HAP-1 (cell line): ENCODE results near the gene LGALS7.
"Not testable (repeated sequence)": the region's sequence is repeated elsewhere in the genome, so short reads cannot be mapped to it uniquely, and the experiment has no call there.

Source experiments
- DNase-seq, 2 experiments: peaks; one replicate each; pipeline ENCODE4 v3.0.0-alpha.2; 2016 to 2020; ENCODE audit warnings: low spot score in 2 of 2
- H3K27me3 ChIP-seq: fragments of 250-450 bp; sonication (Bioruptor Pico); 2 replicates; pipeline ENCODE4 v1.5.1; 2020; ENCODE audit warnings: low read depth, mild to moderate bottlenecking, moderate library complexity
- H3K36me3 ChIP-seq: fragments of 250-450 bp; sonication (Bioruptor Pico); replicated peaks from 2 replicates; pipeline ENCODE4 v1.5.1; 2020; ENCODE audit warnings: mild to moderate bottlenecking
- H3K4me1 ChIP-seq: fragments of 250-450 bp; sonication (Bioruptor Pico); 2 replicates; pipeline ENCODE4 v1.5.1; 2020; ENCODE audit warnings: mild to moderate bottlenecking
- H3K4me3 ChIP-seq: fragments of 250-450 bp; sonication (Bioruptor Pico); 2 replicates; pipeline ENCODE4 v1.5.1; 2020; ENCODE audit warnings: mild to moderate bottlenecking, moderate library complexity
- H3K9me3 ChIP-seq: fragments of 250-450 bp; sonication (Bioruptor Pico); 2 replicates; pipeline ENCODE4 v1.5.1; 2020; ENCODE audit warnings: mild to moderate bottlenecking, moderate library complexity
- in situ Hi-C: fragments of 300-500 bp; cut with MboI; formaldehyde crosslinking; loops from 3 replicates; pipeline ENCODE4 v1.14.3; 2020; ENCODE audit warnings: low sequenced_read_pairs, inconsistent platforms, mixed read lengths

The LGALS7 gene

DNA sequence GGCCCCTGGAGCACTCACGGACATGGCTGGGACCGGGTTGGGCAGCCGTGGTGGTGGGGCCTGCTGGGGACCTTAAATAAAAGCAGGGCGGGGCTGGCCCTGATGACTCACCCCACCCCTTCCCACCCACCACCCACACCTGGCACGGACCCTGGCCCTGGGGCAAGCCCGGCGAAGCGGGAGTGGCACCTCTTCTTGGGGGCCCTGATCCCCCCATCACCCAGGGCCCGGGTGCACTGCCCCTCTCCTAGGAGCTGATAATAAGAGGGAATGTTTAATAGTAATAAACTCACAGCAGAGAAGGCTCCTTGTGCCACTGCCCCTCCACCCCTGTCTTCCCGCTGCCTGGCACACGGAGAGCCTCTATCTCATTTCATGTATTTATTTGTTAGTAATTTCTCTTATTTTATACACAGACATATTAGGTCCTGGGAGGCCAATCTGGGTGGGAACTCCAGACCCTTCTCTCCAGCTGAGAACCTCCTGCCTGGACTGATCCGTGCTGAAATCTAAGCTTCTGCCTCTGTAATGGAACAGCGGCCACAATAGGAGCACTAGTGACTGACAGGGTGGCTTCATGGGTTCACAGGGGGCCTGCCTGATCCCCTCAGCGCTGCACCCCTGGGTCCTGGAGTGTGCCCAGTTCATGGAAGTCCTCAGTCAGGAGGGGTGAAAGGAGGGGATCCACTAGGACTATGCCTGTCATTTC lies at the start of gene LGALS7:
LGALS7 (minus strand) TSS at position 49 of the 709 bp plus-strand sequence; CDS start at position 24, 25 bp downstream.
- Histone ChIP-seq H3K4me1 (no peaks in the 10 kb centered on the region), H3K36me3 (no peaks in the 10 kb centered on the region), H3K27me3 (no peaks in the 10 kb centered on the region), H3K9me3 (no peaks in the 10 kb centered on the region), H3K4me3 (no peak within 1 kb of the TSS)
- in situ Hi-C loops, result no loop called here
- DNase-seq, result no peak

DNA sequence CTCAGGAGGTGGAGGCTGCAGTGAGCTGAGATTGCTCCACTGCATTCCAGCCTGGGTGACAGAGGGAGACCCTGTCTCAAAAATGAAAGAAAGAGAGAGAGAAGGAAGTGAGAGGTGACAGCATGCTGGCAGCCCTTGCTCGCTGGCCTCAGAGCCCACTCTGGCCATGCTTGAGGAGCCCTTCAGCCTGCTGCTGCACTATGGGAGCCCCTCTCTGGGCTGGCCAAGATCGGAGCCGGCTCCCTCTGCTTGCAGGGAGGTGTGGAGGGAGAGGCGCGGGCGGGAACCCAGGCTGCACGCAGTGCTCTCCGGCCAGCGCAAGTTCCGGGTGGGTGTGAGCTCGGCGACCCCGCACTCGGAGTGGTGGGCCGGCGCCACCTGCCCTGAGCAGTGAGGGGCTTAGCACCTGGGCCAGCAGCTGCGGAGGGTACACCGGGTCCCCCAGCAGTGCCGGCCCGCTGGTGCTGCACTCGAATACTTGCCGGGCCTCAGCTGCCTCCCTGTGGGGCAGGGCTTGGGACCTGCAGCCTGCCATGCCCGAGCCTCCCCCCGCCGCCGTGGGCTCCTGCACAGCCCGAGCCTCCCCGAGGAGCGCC lies 48.0 kb upstream of the LGALS7 start:
- H3K36me3 ChIP-seq, result not testable (repeated sequence)

DNA sequence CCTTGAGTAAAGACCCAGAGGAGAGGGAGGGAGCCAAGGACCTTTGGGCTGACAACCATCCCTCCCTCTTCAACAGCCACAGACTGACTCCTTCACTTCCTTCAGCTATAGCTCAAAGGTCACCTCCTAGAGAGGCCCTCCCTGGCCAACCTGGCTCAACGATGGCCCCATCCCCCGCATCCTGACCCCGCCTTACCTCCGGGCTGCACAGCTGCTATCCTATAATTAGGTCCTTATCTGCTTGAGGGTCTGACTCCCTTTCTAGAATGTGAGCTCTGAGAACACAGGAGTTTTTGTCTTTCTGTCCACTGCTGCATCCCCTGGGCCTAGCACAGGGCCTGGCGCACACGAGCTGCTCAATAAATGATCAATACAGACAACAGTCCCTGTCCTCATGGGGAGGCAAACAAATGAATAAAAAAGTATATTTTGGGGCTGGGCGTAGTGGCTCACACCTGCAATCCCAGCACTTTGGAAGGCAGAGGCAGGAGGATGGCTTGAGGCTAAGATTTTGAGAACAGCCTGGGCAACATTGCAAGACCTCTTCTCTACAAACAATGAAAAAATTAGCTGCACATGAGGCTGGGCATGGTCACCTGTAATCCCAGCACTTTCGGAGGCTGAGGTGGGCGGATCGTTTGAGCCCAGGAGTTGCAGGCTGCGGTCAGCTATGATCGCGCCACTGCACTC lies 46.1 kb upstream of the LGALS7 start:
- Histone ChIP-seq H3K27me3 (no peaks in the 10 kb centered on the region), H3K4me3 (no peak overlapping the region), H3K4me1 (no peaks in the 10 kb centered on the region), H3K36me3 (peaks cover 15% of the 10 kb centered on the region), H3K9me3 (no peaks in the 10 kb centered on the region)
- DNase-seq, result no peak
- in situ Hi-C loops, result no loop called here

More for the DNA sequence above, 48.0 kb upstream of the LGALS7 start:
- H3K9me3 ChIP-seq, in situ Hi-C loops, H3K27me3 ChIP-seq, H3K4me3 ChIP-seq, DNase-seq, H3K4me1 ChIP-seq: not testable (repeated sequence)

DNA sequence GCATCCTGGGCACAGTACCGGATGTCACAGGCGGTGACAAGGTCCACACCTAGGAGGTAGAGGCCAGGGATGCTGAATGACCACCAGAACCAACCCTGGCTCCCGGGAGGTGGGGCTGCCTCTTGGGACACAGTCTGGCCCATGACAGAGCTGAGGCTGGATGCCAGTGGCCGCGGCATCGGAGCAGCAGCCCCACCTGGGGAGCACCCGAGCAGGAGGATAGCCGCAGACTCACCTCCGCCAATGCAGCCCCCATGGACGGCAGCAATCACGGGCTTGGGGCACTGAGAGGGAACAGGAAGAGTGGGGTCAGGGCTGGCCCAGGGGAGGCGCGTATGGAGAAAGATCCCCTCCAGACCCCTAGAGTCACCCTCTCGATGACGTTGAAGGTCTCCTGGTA lies 43.8 kb upstream of the LGALS7 start:
- in situ Hi-C loops, result no loop called here
- no peak for DNase-seq
- Histone ChIP-seq H3K27me3 (no peaks in the 10 kb centered on the region), H3K9me3 (no peaks in the 10 kb centered on the region), H3K4me3 (no peak overlapping the region), H3K36me3 (peaks cover 7% of the 10 kb centered on the region), H3K4me1 (no peaks in the 10 kb centered on the region)

DNA sequence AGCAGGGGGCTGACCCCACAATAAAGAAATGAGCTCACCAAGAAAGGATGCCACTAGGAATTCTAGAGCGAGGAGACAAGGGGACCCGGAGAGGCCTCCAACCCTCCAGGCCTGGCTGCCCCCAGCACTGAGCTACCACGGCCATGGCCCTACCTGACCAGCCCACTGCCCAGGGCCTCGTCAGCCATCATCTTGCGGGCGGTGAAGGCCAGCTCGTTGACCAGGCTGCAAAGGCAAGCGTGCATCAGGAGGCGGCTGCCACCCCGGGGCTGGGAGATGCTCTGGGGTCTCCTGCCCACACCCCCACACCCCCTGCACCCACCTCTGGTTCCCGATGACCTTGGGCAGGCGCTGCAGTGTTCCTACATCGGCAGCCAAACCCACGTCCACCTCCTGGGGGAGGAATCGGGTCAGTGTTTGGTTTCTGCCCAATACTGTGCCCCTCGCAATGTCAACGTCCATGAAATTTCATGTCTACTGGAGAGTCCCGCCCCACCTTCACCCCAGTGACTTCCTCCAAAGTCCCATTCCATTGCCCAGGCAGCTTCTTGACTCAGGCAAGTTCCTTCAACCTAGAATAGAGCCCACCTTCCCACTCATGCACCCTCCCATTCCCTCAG lies 42.9 kb upstream of the LGALS7 start:
- DNase-seq, result no peak
- Histone ChIP-seq H3K4me3 (no peak overlapping the region), H3K27me3 (no peaks in the 10 kb centered on the region), H3K9me3 (no peaks in the 10 kb centered on the region), H3K36me3 (peaks cover 7% of the 10 kb centered on the region), H3K4me1 (no peaks in the 10 kb centered on the region)
- in situ Hi-C loops, result no loop called here

DNA sequence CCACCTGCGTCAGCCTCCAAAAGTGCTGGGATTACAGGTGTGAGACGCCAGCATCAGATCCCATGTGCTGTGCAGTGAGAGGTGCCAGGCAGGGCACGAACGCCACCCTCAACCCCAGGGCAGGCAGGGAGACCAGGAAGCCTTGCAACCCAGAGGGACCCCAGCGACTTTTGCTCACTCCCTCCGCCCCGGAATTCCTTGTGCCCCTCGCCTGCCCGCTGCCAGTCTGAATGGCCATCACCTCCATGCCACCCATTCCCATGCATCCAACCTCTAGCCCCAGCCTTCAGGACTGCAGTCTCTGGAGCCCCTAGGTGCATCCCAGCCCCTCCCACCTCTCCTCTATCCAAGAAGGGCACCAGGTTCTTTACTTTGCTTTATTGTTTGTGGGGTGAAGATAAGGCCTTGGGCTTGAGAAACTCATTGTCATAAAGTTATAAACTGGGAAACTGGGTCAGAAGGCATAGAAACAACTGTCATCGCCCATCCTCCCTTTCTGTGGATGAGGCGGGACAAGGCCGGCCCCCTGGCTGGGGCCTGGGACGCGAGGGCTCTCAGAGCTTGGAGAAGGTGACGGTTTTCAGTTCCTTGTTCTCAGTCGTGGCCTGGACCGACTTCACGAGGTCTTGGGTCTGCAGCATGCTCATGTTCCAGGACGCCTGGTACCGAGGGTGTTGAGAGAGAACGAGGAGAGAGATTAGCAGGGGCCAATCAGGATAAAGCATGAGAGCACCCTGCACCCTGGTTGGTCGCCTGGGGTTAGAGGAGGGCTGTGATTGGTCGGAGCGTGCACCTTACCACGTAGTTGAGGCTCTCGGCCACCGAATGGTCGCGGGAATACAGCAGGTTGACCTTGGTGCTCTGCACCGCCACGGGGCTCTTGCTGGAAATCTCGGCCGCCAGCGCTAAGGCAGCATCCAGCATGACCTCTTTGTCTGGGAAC lies 42.0 kb upstream of the LGALS7 start:
- H3K4me3 ChIP-seq, result no peak overlapping the region
- no peaks in the 10 kb centered on the region for H3K9me3 ChIP-seq
- H3K4me1 ChIP-seq, result no peaks in the 10 kb centered on the region
- in situ Hi-C loops, result no loop called here
- peaks cover 7% of the 10 kb centered on the region for H3K36me3 ChIP-seq
- DNase-seq, result no peak
- no peaks in the 10 kb centered on the region for H3K27me3 ChIP-seq

DNA sequence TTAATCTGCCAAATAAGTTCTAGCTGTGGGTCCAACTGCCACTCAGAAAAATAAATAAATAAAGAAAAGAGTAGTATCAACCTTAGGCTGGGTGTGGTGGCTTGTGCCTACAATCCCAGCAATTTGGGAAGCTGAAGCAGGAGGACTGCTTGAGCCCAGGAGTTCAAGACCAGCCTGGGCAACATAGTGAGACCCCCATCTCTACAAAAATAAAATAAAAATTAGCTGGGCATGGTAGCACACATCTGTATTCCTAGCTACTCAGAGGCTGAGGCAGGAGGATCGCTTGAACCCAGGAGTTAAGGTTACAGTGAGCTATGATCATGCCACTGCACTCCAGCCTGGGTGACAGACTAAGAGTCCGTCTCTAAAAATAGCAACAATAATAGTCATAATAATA lies 40.6 kb upstream of the LGALS7 start:
- in situ Hi-C loops, DNase-seq, H3K4me1 ChIP-seq, H3K36me3 ChIP-seq, H3K9me3 ChIP-seq, H3K27me3 ChIP-seq, H3K4me3 ChIP-seq: not testable (repeated sequence)

DNA sequence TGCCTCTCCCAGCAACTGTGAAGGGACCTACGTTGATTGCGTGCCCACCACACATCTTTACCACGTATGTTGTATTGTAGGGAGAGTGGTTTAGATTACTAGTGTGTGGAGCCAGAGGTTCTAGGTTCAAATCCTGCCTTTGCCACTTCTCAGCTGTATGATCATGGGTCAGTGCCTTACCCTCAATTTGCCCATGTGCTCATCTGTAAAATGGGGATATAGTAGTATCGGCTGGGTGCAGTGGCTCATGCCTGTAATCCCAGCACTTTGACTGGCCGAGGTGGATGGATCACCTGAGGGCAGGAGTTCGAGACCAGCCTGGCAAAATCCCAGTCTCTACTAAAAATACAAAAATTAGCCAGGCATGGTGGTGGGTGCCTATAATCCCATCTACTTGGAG lies 40.0 kb upstream of the LGALS7 start:
- H3K4me3 ChIP-seq, result no peak overlapping the region
- no peaks in the 10 kb centered on the region for H3K9me3 ChIP-seq
- in situ Hi-C loops, result no loop called here
- DNase-seq, result no peak
- H3K4me1 ChIP-seq, result no peaks in the 10 kb centered on the region
- peaks cover 7% of the 10 kb centered on the region for H3K36me3 ChIP-seq
- H3K27me3 ChIP-seq, result no peaks in the 10 kb centered on the region

DNA sequence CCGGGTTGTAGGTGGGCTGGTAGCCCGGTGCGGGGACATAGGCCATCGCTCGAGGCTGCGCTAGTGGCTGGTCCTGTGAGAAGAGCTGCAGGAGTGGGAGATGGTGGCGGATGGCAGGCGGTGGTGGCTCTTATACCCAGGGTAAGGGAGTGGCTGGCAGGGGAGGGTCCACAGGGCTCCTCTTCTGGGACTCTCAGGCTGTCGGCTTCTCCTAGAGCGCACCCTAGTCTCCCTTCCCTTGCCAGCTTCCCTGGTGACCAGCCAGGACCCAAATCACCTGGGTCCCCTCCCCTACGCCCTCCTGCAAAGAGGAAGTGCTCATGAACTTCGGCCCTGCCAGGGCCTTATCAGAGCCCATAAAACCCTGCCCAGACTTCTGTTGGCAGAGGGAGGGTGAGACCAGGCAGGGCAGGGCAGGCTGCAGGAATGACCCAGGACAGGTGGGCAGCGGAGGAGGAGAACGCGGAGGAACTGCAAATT lies 39.6 kb upstream of the LGALS7 start, which contains the start of gene LGALS4:
LGALS4 (minus strand) TSS at position 105 of the 480 bp plus-strand sequence; CDS start at position 46, 59 bp downstream.
- Histone ChIP-seq H3K4me3 (no peak within 1 kb of the TSS), H3K36me3 (peaks cover 7% of the 10 kb centered on the region), H3K4me1 (0 out of 2 replicates have a peak, but pooled peaks cover 3% of the 10 kb centered on the region), H3K9me3 (no peaks in the 10 kb centered on the region), H3K27me3 (no peaks in the 10 kb centered on the region)
- in situ Hi-C loops, result no loop called here
- no peak for DNase-seq

DNA sequence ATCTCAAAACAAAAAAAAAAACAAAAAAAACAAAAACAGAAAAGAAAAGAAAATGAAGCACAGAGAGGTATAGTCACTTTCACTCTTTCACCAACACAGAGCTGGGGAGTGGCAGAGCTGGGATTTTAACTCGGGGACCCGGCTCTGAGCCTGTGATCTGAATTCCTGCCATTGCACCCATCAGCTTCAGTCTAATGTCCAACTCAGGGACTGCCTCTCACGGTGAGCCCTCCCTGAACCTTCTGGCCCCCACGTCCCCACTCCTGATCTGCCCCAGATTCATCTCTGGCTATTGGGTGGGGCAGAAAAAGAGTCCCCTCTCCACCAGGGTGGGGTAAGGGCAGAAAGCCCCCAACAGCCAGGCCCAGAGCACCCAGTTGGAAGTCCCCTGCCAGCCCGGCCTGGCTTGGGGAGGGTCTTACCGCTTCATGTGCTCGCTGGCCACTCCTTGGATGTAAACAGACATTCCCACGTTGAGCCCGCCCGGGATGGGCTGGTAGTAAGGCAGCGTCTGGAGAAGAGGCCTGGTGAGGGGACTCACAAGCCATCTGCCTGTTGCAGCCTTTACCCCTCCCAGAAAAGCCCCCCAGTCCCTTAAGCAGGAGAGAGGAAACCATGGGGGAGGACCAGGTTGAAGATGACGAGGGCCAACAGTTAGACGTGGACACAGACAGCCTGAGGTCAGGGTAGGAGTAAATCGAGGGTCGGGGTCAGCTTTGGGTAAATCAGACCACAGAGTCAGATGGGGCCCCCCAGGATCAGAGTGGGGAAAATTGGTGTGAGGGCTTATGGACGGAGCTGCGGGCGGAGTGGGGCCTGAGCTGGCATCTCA lies 38.9 kb upstream of the LGALS7 start:
- Histone ChIP-seq H3K36me3 (peaks cover 7% of the 10 kb centered on the region), H3K4me3 (no peak overlapping the region), H3K9me3 (no peaks in the 10 kb centered on the region), H3K4me1 (0 out of 2 replicates have a peak, but pooled peaks cover 3% of the 10 kb centered on the region), H3K27me3 (no peaks in the 10 kb centered on the region)
- no peak for DNase-seq
- in situ Hi-C loops, result no loop called here

DNA sequence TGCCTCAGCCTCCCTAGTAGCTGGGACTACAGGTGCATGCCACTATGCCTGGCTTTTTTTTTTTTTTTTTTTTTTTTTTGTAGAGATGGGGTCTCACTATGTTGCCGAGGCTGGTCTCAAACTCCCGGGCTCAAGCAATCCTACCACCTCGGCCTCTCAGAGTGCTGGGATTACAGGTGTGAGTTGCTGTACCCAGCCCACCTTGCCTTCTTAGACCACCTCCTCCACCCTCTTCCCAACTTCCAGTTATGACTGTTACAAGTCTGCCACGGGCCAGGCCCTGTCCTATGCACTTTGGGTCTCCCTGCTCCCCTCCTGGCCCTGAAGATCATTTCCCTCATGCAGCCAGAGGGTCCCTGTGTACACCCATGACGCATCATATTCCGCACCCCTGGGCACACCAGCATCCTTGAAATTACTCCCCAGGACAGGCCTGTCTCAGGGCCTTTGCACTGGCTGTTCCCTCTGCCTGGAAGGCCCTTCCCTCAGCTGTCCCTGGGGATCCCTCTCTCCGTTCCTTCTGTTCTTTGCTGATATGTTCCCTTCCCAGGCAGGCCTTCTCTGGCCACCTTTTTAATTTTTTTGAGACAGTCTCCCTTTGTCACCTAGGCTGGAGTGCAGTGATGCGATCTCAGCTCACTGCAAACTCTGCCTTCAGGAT lies 36.4 kb upstream of the LGALS7 start:
- Histone ChIP-seq H3K4me1 (0 out of 2 replicates have a peak, but pooled peaks cover 3% of the 10 kb centered on the region), H3K27me3 (no peaks in the 10 kb centered on the region), H3K36me3 (no peaks in the 10 kb centered on the region), H3K4me3 (no peak overlapping the region), H3K9me3 (no peaks in the 10 kb centered on the region)
- in situ Hi-C loops, result no loop called here
- no peak for DNase-seq

DNA sequence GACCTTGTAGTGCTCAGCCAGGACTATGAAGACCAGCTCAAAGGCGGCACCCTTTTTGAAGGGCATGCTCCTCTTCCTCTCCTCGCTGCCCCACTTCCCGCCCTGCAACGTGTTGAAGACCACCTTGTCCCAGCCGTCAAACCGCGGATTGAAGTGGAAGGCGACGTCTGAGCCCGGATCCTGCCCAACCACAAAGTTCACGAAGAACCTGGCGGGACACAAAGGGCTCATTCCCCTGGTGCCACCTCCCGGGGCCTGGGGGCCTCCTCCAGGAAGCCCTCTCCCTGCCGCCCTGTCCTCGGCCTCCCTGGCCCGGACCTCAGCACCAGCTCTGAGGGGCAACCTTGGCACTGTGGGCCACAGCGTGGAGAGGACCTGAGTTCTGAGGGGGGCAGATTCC lies 35.4 kb upstream of the LGALS7 start:
- Histone ChIP-seq H3K27me3 (no peaks in the 10 kb centered on the region), H3K4me3 (no peak overlapping the region), H3K9me3 (no peaks in the 10 kb centered on the region), H3K36me3 (no peaks in the 10 kb centered on the region), H3K4me1 (0 out of 2 replicates have a peak, but pooled peaks cover 3% of the 10 kb centered on the region)
- no peak for DNase-seq
- in situ Hi-C loops, result no loop called here
